GM23338 (cell line): ENCODE data around the gene MOK. TPM values are rescaled to one million over a fixed set of nuclear protein-coding genes. Genes with fewer than 3 reads are reported as not detected.

Experiments used
- ATAC-seq: fragments of 200-7000 bp; cut with Tn5 transposase; 3 replicates; pipeline ENCODE4 v1.9.1; 2020
- DNase-seq: peaks from one replicate; pipeline ENCODE4 v3.0.0-alpha.2; 2015; ENCODE audit warnings: low spot score
- H2AFZ ChIP-seq: fragments of 200-600 bp; sonication (generic); 2 replicates; pipeline ENCODE4 v1.8.0; 2016; ENCODE audit warnings: antibody characterized with exemption, mild to moderate bottlenecking, moderate library complexity
- H3F3A ChIP-seq: fragments of 200-600 bp; sonication (generic); replicated peaks from 2 replicates; pipeline ENCODE4 v1.8.0; 2017; ENCODE audit warnings: antibody characterized with exemption, mixed run types, low read depth
- H3K27ac ChIP-seq: fragments of 200-600 bp; sonication (generic); 2 replicates; pipeline ENCODE4 v1.6.1; 2016; ENCODE audit warnings: low read depth
- H3K27me3 ChIP-seq: fragments of 200-600 bp; sonication (generic); 2 replicates; pipeline ENCODE4 v1.8.0; 2016; ENCODE audit warnings: mild to moderate bottlenecking, mixed run types, moderate library complexity; ENCODE audit not compliant: insufficient read depth
- H3K36me3 ChIP-seq: fragments of 200-600 bp; sonication (generic); 2 replicates; pipeline ENCODE4 v1.8.0; 2016; ENCODE audit warnings: mild to moderate bottlenecking; ENCODE audit not compliant: insufficient read depth
- H3K4me1 ChIP-seq: fragments of 200-600 bp; sonication (generic); 2 replicates; pipeline ENCODE4 v1.8.0; 2016; ENCODE audit warnings: mild to moderate bottlenecking, moderate library complexity; ENCODE audit not compliant: insufficient read depth
- H3K4me2 ChIP-seq: fragments of 200-600 bp; sonication (generic); 2 replicates; pipeline ENCODE4 v1.7.1; 2017; ENCODE audit warnings: mixed run types
- H3K4me3 ChIP-seq: fragments of 200-600 bp; sonication (generic); 2 replicates; pipeline ENCODE4 v1.6.1; 2016; ENCODE audit warnings: mixed run types
- H3K79me2 ChIP-seq: fragments of 200-600 bp; sonication (generic); replicated peaks from 2 replicates; pipeline ENCODE4 v1.8.0; 2017; ENCODE audit warnings: mild to moderate bottlenecking; ENCODE audit not compliant: insufficient read depth
- H3K9me2 ChIP-seq: fragments of 200-600 bp; sonication (generic); 2 replicates; pipeline ENCODE4 v1.8.0; 2017; ENCODE audit not compliant: insufficient read depth
- H4K20me1 ChIP-seq: fragments of 200-600 bp; sonication (generic); replicated peaks from 2 replicates; pipeline ENCODE4 v1.8.0; 2017; ENCODE audit warnings: mild to moderate bottlenecking; ENCODE audit not compliant: insufficient read depth
- H3K27ac Mint-ChIP-seq: 2 replicates; pipeline ENCODE4 v1.8.0; 2020; ENCODE audit warnings: inconsistent platforms, mild to moderate bottlenecking, moderate library complexity, mixed read lengths
- H3K27me3 Mint-ChIP-seq: 3 replicates; pipeline ENCODE4 v1.8.0; 2022; ENCODE audit warnings: low read depth, mild to moderate bottlenecking, moderate library complexity, mixed read lengths, inconsistent platforms; ENCODE audit not compliant: insufficient read depth, poor library complexity
- H3K36me3 Mint-ChIP-seq: 3 replicates; pipeline ENCODE4 v1.8.0; 2021; ENCODE audit warnings: low read depth, mild to moderate bottlenecking, inconsistent platforms, moderate library complexity, mixed read lengths
- H3K4me1 Mint-ChIP-seq: 3 replicates; pipeline ENCODE4 v1.8.0; 2020; ENCODE audit warnings: mild to moderate bottlenecking, inconsistent platforms, mixed read lengths
- H3K4me3 Mint-ChIP-seq: 3 replicates; pipeline ENCODE4 v1.8.0; 2021; ENCODE audit warnings: moderate library complexity, mild to moderate bottlenecking, inconsistent platforms, mixed read lengths
- H3K9me3 Mint-ChIP-seq: 3 replicates; pipeline ENCODE4 v1.8.0; 2020; ENCODE audit warnings: moderate library complexity, mild to moderate bottlenecking, inconsistent platforms, mixed read lengths
- CREB1 ChIP-seq: fragments of 250-450 bp; sonication (Bioruptor Pico); IDR thresholded peaks from 2 replicates; pipeline ENCODE4 v1.5.0; 2020; ENCODE audit warnings: low read depth, mild to moderate bottlenecking, moderate library complexity
- CTCF ChIP-seq, 2 experiments: fragments of 200-600 bp in 1 of 2; sonication (generic) in 1 of 2; conservative IDR thresholded peaks; 2 replicates each; pipeline versions ENCODE4 v1.5.1 to v1.6.1; 2016 to 2017; ENCODE audit warnings: antibody characterized with exemption in 2 of 2, low read depth in 2 of 2, mild to moderate bottlenecking in 2 of 2, moderate library complexity in 1 of 2
- ETS1 ChIP-seq: IDR thresholded peaks from 2 replicates; pipeline ENCODE4 v1.6.1; 2016; ENCODE audit warnings: antibody characterized with exemption
- EZH2 ChIP-seq: fragments of 200-600 bp; sonication (generic); IDR thresholded peaks from one replicate; pipeline ENCODE4 v1.8.0; 2017; ENCODE audit warnings: antibody characterized with exemption, mild to moderate bottlenecking, low read depth; ENCODE audit not compliant: unreplicated experiment
- EZH2phosphoT487 ChIP-seq: fragments of 200-600 bp; sonication (generic); IDR thresholded peaks from one replicate; pipeline ENCODE4 v1.8.1; 2018; ENCODE audit warnings: antibody characterized with exemption; ENCODE audit not compliant: unreplicated experiment
- JUNB ChIP-seq: IDR thresholded peaks from one replicate; pipeline ENCODE4 v1.6.1; 2016; ENCODE audit warnings: antibody characterized with exemption; ENCODE audit not compliant: unreplicated experiment
- NANOG ChIP-seq: IDR thresholded peaks from 2 replicates; pipeline ENCODE4 v1.6.1; 2016; ENCODE audit warnings: antibody characterized with exemption, borderline replicate concordance
- POLR2AphosphoS5 ChIP-seq: IDR thresholded peaks from 2 replicates; pipeline ENCODE4 v1.6.1; 2016; ENCODE audit warnings: antibody characterized with exemption, low read depth
- REST ChIP-seq: IDR thresholded peaks from one replicate; pipeline ENCODE4 v1.6.1; 2018; ENCODE audit warnings: antibody characterized with exemption; ENCODE audit not compliant: unreplicated experiment
- STAT1 ChIP-seq: IDR thresholded peaks from one replicate; pipeline ENCODE4 v1.6.1; 2016; ENCODE audit warnings: antibody characterized with exemption; ENCODE audit not compliant: unreplicated experiment
- ZNF114 ChIP-seq: fragments of 250-450 bp; sonication (Bioruptor Pico); IDR thresholded peaks from 2 replicates; pipeline ENCODE4 v1.5.0; 2020; ENCODE audit warnings: mild to moderate bottlenecking, moderate library complexity
- ZNF331 ChIP-seq: fragments of 250-450 bp; sonication (Bioruptor Pico); IDR thresholded peaks from 2 replicates; pipeline ENCODE4 v1.5.0; 2020; ENCODE audit warnings: low read depth, mild to moderate bottlenecking, moderate library complexity
- polyA plus RNA-seq: library from polyadenylated mRNA; unstranded; fragments of >200 nt; fragmentation: Nextera tagmentation; extraction: Ambion mirVana; gene quantifications from 2 replicates; pipeline ENCODE4 v1.2.1, GENCODE V29; 2016
- total RNA-seq: library from RNA; depleted of rRNA; stranded (reverse); fragments of >200 nt; shearing (Covaris generic); gene quantifications from 2 replicates; pipeline ENCODE4 v1.2.3, GENCODE V29; 2014
- TF ChIP-seq, protein P1 (sequence below): fragments of 250-450 bp; sonication (Bioruptor Pico); IDR thresholded peaks from 2 replicates; pipeline ENCODE4 v1.5.0; 2020; ENCODE audit warnings: mild to moderate bottlenecking, moderate library complexity

MOK gene
- total and polyA plus RNA-seq, 2 experiments from 2014 or later: 3.1 TPM

DNA sequence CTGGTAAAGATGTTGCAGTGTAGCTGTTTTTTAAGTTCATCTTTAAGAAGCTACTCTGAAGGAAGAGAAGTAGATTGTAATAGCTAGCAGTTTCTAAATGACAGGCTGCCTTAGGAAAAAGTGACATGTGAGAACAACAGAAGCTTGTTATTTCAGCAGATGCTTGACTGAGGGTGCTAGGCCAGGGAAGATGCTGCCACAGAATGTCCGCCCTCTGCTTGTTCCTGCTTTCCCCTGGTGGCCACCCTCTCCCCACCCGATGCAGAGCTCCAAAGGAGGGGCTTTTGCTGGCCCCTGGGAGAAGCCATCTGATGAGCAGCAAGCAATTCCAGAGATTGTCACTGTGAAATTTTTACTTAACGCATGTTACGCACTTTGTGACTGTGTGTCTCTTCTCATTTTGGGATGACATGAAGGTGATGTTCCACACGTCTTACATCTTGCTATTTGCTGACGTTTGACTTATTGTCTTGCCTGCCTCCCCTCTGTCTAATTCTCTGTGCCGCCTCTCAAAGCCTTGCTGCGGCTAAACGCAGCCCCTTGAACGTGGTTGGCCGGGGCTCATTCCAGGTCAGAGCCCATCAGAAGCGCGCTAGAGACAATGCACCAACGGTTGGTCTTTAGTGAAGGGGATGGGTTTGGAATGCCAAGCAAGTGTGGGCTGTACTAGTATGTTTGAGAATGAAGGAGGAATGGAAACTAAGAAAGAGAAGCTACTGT lies 120.5 kb downstream of the MOK start:
- no peak overlapping the region for H2AFZ ChIP-seq
- H3K27me3 Mint-ChIP-seq: peaks cover 3% of the 10 kb centered on the region
- H3F3A ChIP-seq: no peaks in the 10 kb centered on the region
- H3K4me1 ChIP-seq: peaks cover 30% of the 10 kb centered on the region
- DNase-seq (peak; percentile 53), ATAC-seq (peak; percentile 51)
- H3K27ac ChIP-seq: peak overlapping the region; percentile 7; the same call in 1 of the 2 replicates
- H3K36me3 ChIP-seq: no peaks in the 10 kb centered on the region
- no peaks in the 10 kb centered on the region for H3K9me3 Mint-ChIP-seq
- TF ChIP-seq EZH2phosphoT487: no peak
- TF ChIP-seq, protein P1, sequence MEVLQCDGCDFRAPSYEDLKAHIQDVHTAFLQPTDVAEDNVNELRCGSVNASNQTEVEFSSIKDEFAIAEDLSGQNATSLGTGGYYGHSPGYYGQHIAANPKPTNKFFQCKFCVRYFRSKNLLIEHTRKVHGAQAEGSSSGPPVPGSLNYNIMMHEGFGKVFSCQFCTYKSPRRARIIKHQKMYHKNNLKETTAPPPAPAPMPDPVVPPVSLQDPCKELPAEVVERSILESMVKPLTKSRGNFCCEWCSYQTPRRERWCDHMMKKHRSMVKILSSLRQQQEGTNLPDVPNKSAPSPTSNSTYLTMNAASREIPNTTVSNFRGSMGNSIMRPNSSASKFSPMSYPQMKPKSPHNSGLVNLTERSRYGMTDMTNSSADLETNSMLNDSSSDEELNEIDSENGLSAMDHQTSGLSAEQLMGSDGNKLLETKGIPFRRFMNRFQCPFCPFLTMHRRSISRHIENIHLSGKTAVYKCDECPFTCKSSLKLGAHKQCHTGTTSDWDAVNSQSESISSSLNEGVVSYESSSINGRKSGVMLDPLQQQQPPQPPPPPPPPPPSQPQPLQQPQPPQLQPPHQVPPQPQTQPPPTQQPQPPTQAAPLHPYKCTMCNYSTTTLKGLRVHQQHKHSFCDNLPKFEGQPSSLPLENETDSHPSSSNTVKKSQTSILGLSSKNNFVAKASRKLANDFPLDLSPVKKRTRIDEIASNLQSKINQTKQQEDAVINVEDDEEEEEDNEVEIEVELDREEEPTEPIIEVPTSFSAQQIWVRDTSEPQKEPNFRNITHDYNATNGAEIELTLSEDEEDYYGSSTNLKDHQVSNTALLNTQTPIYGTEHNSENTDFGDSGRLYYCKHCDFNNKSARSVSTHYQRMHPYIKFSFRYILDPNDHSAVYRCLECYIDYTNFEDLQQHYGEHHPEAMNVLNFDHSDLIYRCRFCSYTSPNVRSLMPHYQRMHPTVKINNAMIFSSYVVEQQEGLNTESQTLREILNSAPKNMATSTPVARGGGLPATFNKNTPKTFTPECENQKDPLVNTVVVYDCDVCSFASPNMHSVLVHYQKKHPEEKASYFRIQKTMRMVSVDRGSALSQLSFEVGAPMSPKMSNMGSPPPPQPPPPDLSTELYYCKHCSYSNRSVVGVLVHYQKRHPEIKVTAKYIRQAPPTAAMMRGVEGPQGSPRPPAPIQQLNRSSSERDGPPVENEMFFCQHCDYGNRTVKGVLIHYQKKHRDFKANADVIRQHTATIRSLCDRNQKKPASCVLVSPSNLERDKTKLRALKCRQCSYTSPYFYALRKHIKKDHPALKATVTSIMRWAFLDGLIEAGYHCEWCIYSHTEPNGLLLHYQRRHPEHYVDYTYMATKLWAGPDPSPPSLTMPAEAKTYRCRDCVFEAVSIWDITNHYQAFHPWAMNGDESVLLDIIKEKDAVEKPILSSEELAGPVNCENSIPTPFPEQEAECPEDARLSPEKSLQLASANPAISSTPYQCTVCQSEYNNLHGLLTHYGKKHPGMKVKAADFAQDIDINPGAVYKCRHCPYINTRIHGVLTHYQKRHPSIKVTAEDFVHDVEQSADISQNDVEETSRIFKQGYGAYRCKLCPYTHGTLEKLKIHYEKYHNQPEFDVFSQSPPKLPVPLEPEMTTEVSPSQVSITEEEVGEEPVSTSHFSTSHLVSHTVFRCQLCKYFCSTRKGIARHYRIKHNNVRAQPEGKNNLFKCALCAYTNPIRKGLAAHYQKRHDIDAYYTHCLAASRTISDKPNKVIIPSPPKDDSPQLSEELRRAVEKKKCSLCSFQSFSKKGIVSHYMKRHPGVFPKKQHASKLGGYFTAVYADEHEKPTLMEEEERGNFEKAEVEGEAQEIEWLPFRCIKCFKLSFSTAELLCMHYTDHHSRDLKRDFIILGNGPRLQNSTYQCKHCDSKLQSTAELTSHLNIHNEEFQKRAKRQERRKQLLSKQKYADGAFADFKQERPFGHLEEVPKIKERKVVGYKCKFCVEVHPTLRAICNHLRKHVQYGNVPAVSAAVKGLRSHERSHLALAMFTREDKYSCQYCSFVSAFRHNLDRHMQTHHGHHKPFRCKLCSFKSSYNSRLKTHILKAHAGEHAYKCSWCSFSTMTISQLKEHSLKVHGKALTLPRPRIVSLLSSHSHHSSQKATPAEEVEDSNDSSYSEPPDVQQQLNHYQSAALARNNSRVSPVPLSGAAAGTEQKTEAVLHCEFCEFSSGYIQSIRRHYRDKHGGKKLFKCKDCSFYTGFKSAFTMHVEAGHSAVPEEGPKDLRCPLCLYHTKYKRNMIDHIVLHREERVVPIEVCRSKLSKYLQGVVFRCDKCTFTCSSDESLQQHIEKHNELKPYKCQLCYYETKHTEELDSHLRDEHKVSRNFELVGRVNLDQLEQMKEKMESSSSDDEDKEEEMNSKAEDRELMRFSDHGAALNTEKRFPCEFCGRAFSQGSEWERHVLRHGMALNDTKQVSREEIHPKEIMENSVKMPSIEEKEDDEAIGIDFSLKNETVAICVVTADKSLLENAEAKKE: no peak
- TF ChIP-seq CTCF (conservative IDR thresholded peaks at IDR 0.05; ENCODE audit: low read depth in 2 of 2): no peak
- TF ChIP-seq ZNF114: no peak
- no peak for TF ChIP-seq ETS1
- TF ChIP-seq POLR2AphosphoS5: no peak
- TF ChIP-seq EZH2: no peak
- TF ChIP-seq ZNF331 (CRISPR knock-in tag): no peak
- no peak for TF ChIP-seq REST
- TF ChIP-seq STAT1: no peak
- no peak for TF ChIP-seq NANOG
- no peak for TF ChIP-seq JUNB
- TF ChIP-seq CREB1: no peak
- no peak overlapping the region for H3K4me2 ChIP-seq
- no peak overlapping the region for H3K4me3 ChIP-seq
- no peaks in the 10 kb centered on the region for H3K27me3 ChIP-seq
- peaks cover 97% of the 10 kb centered on the region for H3K79me2 ChIP-seq
- peaks cover 14% of the 10 kb centered on the region for H4K20me1 ChIP-seq
- no peaks in the 10 kb centered on the region for H3K36me3 Mint-ChIP-seq
- peaks cover 42% of the 10 kb centered on the region; the same call in 2 of the 3 replicates for H3K4me1 Mint-ChIP-seq
- no peak overlapping the region for H3K27ac Mint-ChIP-seq
- H3K4me3 Mint-ChIP-seq: no peak overlapping the region
- H3K9me2 ChIP-seq: no peaks in the 10 kb centered on the region
